CD4-positive, alpha-beta T cell treated with Interleukin-4 for 1 hour (primary cell): ENCODE measurements around the gene PARP15.

Source experiments
- DNase-seq, 2 donors: peaks; one replicate each; pipeline ENCODE4 v3.0.0-alpha.2; 2020 to 2022

Gene PARP15

GRCh38 chr3:122674339-122674738 lies 96.9 kb downstream of the PARP15 start:
- DNase-seq, result no peak

DNA sequence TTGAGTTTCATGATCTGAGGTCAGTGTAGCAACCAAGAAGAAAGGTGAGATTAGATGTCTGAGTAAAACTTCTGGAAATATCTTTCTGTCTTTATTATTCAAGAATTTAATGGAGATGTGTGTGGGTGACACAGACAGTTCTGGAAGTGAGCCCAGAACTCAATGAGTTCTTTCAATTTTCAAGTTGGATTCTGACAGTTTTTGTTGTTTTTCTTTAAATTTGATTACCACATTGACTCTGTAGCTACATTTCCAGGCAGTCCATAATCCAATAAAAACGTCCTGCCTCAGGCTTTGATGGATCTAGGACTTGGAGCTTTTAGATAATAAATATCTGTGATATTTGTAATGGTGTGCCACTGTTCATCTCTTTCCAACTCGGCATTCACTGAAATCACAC lies 99.3 kb downstream of the PARP15 start:
- DNase-seq, result no peak

DNA sequence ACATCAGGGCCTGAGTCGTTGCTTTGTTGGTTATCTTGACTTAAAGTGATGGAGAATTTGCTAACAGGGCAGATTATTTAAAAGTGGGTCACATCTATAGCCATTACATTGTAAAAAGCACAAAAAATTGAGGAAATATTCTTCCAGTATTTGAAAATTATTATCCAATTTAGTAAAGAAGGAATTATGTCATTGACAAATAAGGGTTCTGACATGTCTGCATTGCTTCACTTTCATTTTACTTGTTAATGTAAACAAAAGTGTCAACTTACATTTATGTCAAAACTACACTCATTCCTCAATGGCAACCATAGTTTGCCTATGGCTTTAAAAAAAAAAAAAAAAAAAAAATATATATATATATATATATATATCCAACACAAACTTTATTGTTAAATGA lies 99.8 kb downstream of the PARP15 start:
- DNase-seq, result no peak

GRCh38 chr3:122678506-122678905 lies 101.1 kb downstream of the PARP15 start:
- DNase-seq, result no peak

DNA sequence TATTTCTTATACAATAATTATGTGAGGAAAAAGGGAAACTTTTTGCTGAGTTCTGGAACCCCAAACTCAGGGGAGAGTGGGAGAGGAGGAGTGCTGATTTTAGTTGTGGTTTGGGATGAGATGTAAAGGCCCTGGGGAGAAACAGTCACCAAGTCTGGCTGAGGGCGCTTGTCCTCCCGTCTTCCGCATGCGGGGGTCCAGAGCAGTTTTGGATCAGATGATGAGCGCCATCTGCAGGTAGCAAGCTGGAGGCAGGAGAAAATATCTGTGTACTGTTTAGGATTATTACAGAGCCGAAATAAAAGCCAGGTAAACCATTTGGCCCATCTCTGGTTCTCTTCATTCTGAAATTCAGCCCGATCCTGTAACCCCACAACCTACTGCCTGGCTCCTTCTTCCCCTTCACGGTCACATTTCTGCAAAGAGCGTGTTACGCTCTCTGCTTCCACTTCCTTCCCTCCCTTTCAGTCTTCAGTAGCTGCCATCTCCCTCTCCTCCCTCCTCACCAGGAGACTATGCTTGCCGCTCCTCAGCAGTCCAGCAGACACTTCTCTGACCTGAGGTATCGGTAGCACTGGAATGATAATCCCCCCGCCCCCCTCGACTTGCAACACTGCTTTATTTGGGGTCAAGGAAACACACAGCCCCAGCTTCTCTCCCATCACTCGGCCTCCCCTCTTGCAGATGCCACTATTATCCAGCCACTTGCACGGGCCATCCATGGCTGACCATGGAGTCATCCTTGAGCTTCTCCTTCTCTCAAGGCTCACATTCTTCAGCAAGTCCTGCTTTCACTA lies 101.8 kb downstream of the PARP15 start:
- DNase-seq, result peak; percentile 85 to 88

DNA sequence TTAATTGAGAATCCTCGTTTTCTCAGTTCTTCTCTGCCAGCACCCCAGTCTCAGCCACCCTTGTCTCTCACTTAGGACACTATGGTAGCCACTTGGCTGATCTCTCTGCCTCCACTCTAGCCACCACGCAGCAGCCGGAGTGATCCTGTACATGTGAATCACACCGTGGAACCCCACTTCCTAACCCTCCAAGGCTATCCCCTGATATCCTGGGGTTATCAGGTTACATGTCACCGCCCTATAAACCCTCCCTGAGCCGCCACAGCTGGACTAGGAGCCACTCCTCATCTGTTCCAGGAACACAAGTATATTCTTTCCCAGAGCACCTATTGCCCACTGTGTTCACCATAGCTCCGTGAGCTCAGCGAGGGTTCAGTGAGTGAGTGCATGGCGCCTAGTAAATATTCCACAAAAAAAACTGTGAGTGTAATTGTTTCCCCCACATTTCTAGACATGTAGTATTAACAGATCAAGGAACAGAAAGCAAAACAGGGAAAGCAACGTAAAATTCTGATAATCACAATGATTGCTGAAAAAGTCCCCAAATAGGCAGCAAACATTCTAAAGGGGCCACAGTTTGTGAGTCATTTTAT lies 102.5 kb downstream of the PARP15 start:
- no peak for DNase-seq

DNA sequence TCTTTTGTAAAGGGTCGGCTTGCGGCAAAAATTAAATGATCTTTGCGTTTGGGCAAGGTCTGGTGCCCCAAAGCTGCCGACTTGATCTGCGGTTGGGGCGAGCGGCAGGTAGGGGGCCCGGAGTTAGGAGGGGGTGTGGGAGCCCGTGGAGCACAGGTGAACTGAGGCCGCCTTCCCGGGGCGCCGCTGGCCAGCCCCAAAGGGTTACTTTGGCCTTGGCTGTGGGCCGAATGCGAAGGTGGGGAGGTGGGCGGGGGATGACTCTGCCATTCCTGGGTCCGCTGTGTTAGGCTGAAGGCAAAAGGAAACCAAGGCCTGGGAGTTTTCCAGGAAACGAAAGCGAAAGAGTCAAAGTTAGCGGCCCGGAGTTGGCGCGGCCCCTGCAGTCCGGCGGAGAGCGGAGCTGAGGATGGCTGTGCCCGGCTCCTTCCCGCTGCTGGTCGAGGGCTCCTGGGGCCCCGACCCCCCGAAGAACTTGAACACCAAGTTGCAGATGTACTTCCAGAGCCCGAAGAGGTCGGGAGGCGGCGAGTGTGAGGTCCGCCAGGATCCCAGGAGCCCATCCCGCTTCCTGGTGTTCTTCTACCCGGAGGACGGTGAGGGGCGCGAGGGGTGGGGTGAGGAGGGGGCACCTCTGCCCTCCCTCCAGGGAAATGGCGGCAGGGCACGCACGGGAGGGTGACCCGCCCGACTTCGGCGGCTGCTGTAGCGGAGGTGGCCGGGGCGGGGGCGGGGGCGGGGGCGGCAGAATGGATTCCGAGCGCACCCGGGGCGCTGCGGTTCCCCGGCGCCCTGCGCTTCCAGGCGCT lies 103.2 kb downstream of the PARP15 start, which contains the start of gene PARP14:
TSS of gene PARP14 (plus strand) at position 365 of the 809 bp plus-strand sequence. CDS start at position 410, 45 bp downstream.
- DNase-seq, result peak; percentile 68 to 82

DNA sequence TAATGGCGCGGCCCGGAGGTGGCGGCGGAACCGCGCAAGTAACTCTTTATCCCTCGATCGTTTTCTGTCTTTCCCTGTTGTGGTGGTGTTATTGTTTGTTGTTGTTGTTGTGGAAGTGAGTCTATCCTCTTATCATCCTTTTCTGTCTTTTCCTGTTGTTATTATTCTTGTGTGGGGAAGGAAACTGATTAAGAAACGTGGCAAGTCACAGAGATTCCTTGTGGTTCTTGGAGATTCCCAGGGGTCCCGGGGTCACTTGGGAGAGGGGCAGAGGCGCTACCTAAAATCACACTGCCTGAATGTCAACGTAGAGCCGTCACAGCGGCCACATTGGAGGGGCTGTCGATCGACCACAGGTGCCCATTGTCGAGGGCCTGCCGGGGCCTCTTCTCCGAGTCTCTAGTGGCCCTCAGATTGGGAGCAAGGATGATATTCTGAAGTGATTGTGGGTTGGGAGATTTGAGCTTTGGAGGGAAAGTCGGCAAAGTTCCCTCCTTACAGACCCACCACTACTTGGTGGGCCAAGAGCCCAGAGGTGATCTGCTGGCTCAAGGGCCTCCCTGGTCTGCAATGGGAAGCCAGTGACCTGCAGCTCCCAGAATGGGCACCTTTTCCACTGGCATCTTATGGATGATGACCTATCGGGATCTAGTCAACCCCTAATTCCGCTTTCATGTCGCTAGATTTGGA lies 104.0 kb downstream of the PARP15 start:
- DNase-seq, result no peak

DNA sequence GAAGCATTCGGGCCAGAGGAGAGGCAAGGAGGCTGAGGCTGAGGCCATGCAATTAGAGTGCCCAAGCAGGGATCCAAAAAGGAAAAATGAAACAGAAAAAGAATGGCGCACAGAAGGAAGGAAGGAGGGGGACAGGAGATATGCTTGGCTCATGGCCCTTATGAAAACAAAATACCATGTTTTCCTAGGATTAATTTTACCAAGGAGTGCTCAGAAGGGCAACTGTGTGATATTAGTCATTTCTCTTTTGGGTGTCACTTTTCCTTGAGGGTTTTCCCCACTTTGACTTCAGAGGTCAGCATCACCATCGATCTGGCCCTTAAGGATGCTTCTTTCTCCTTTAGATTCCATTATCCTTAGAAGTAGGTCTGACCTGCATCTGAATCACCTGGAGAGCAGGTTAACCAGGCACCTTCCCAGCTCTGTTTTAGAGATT lies 104.5 kb downstream of the PARP15 start:
- no peak for DNase-seq

GRCh38 chr3:122682778-122683411 lies 105.4 kb downstream of the PARP15 start:
- DNase-seq, result peak in 1 of 2 donors; percentile 43

- no peak for DNase-seq
These were observed 109.8 kb downstream of the PARP15 start for GRCh38 chr3:122687298-122687697.
